K562 (cell line): ENCODE results near the gene PLD3. TPM values are rescaled to one million over a fixed set of nuclear protein-coding genes. Genes with fewer than 3 reads are reported as not detected.

Experiments
- ATAC-seq: fragments of 200-7000 bp; cut with Tn5 transposase; 3 replicates; pipeline ENCODE4 v1.9.1; 2020; ENCODE audit warnings: moderate library complexity
- BruUV-seq: library from RNA; stranded (reverse); fragments of 400-500 nt; replicated peaks from 2 replicates; lab custom pipeline; 2021; lab: Mats Ljungman, UMichigan
- CTCF ChIA-PET: fragments of 300-600 bp; formaldehyde crosslinking; extraction: SDS; loops from one replicate; lab custom pipeline; 2021; ENCODE audit warnings: low intra/inter-chr PET ratio; lab: Yijun Ruan, JAX
- POLR2A ChIA-PET: fragments of 300-600, 350-650 bp; sonication (Branson Sonifier 250); formaldehyde crosslinking; extraction: SDS; loops from one replicate; lab custom pipeline; 2021; ENCODE audit warnings: antibody characterized with exemption, inconsistent platforms; lab: Yijun Ruan, JAX
- DNase-seq, 4 experiments: peaks; one replicate each; pipeline versions ENCODE4 v3.0.0 to v3.0.0-alpha.2; 2011 to 2018; ENCODE audit warnings: low spot score in 3 of 4, mixed read lengths in 3 of 4; ENCODE audit errors: extremely low read depth in 1 of 4
- FAIRE-seq: peaks from 2 replicates; lab custom pipeline; 2011; peaks lifted over from hg19 to GRCh38; lab: Jason Lieb, UNC
- H2AFZ ChIP-seq: 2 replicates; pipeline ENCODE4 v1.6.0; 2011; ENCODE audit warnings: low read depth, low read length, control low read depth, inconsistent platforms
- H3K27ac ChIP-seq: fragments of 200-600 bp; 3 replicates; pipeline ENCODE4 v1.8.0; 2011; ENCODE audit warnings: low read depth, mild to moderate bottlenecking, control low read depth, inconsistent platforms, low read length, moderate library complexity, mixed read lengths; ENCODE audit errors: extremely low read depth
- H3K27me3 ChIP-seq, 2 experiments: fragments of 300-600 bp in 1 of 2; 2 replicates in 1 of 2; 3 replicates in 1 of 2; pipeline versions ENCODE4 v1.6.0 to v1.8.0; 2011; ENCODE audit warnings: inconsistent platforms in 2 of 2, low read length in 2 of 2, mild to moderate bottlenecking in 1 of 2, mixed read lengths in 1 of 2, moderate library complexity in 1 of 2; ENCODE audit not compliant: control insufficient read depth in 2 of 2, insufficient read depth in 2 of 2
- H3K36me3 ChIP-seq: fragments of 300-600 bp; 3 replicates; pipeline ENCODE4 v1.8.0; 2011; ENCODE audit warnings: mild to moderate bottlenecking, low read length, inconsistent platforms; ENCODE audit not compliant: control insufficient read depth, insufficient read depth
- H3K4me1 ChIP-seq, 2 experiments: fragments of 200-600 bp in 1 of 2; replicated peaks in 1 of 2; 2 replicates in 1 of 2; 3 replicates in 1 of 2; pipeline versions ENCODE4 v1.5.1 to v1.8.0; 2011; ENCODE audit warnings: inconsistent platforms in 2 of 2, low read length in 2 of 2, mild to moderate bottlenecking in 1 of 2, mixed read lengths in 1 of 2, moderate library complexity in 1 of 2; ENCODE audit not compliant: control insufficient read depth in 2 of 2, insufficient read depth in 2 of 2
- H3K4me2 ChIP-seq: 2 replicates; pipeline ENCODE4 v1.6.1; 2011; ENCODE audit warnings: low read length, control low read depth, inconsistent platforms, mixed read lengths; ENCODE audit not compliant: insufficient read depth
- H3K4me3 ChIP-seq: fragments of 200-600 bp; sonication (generic), shearing (Covaris generic); 2 replicates; pipeline ENCODE4 v1.5.1; 2016; ENCODE audit warnings: control low read depth, inconsistent platforms
- H3K79me2 ChIP-seq: fragments of 200-600 bp; 3 replicates; pipeline ENCODE4 v1.8.0; 2011; ENCODE audit warnings: low read length, inconsistent platforms; ENCODE audit not compliant: control insufficient read depth, insufficient read depth
- H3K9ac ChIP-seq, 2 experiments: 2 replicates each; pipeline versions ENCODE4 v1.6.0 to v1.6.1; 2011; ENCODE audit warnings: low read depth in 2 of 2, low read length in 2 of 2, control low read depth in 1 of 2, inconsistent platforms in 1 of 2, mild to moderate bottlenecking in 1 of 2, mixed read lengths in 1 of 2; ENCODE audit not compliant: insufficient read depth in 1 of 2
- H3K9me1 ChIP-seq: one replicate; pipeline ENCODE4 v1.6.0; 2011; ENCODE audit warnings: inconsistent platforms, mild to moderate bottlenecking, low read length, moderate library complexity; ENCODE audit not compliant: control insufficient read depth, insufficient read depth
- H3K9me3 ChIP-seq: replicated peaks from 2 replicates; pipeline ENCODE4 v1.5.1; 2011; ENCODE audit warnings: low read depth, low read length, inconsistent platforms; ENCODE audit not compliant: control insufficient read depth, insufficient read depth
- H4K20me1 ChIP-seq: replicated peaks from 2 replicates; pipeline ENCODE4 v1.6.1; 2011; ENCODE audit warnings: low read length, inconsistent platforms, mixed read lengths; ENCODE audit not compliant: control insufficient read depth, insufficient read depth
- ADNP ChIP-seq: fragments of 200-800 bp; sonication (Bioruptor generic); IDR thresholded peaks from 2 replicates; pipeline ENCODE4 v1.6.1; 2016; ENCODE audit warnings: missing genetic modification characterization, missing compliant biosample characterization
- BCOR ChIP-seq: fragments of 450-650 bp; IDR thresholded peaks from 2 replicates; pipeline ENCODE4 v1.6.1; 2016
- CCNT2 ChIP-seq: IDR thresholded peaks from 2 replicates; pipeline ENCODE4 v1.6.1; 2011; ENCODE audit warnings: borderline replicate concordance, low read depth, mild to moderate bottlenecking, moderate library complexity, mixed read lengths, low read length; ENCODE audit not compliant: insufficient read length; ENCODE audit errors: extremely low read depth
- COPS2 ChIP-seq: fragments of 450-650 bp; conservative IDR thresholded peaks from 2 replicates; pipeline ENCODE4 v1.6.1; 2016; ENCODE audit warnings: mild to moderate bottlenecking, moderate library complexity
- CREB1 ChIP-seq, 2 experiments: sonication (generic) in 1 of 2; formaldehyde crosslinking in 1 of 2; IDR thresholded peaks; 2 replicates each; pipeline versions ENCODE4 v1.6.1 to v1.8.0; 2012 to 2022; ENCODE audit warnings: inconsistent platforms in 1 of 2, mild to moderate bottlenecking in 1 of 2, missing genetic modification reagents in 1 of 2, moderate library complexity in 1 of 2
- GABPB1 ChIP-seq: sonication (generic); formaldehyde crosslinking; IDR thresholded peaks from 2 replicates; pipeline ENCODE4 v1.8.0; 2022; ENCODE audit warnings: mild to moderate bottlenecking, missing genetic modification reagents
- KDM1A ChIP-seq, 2 experiments: fragments of 450-650 bp; IDR thresholded peaks; 2 replicates each; pipeline ENCODE4 v1.6.1; 2016; ENCODE audit warnings: mild to moderate bottlenecking in 2 of 2
- MAFK ChIP-seq: IDR thresholded peaks from 2 replicates; pipeline ENCODE4 v1.6.1; 2011; ENCODE audit warnings: low read length, improper control_type of control experiment
- MTA1 ChIP-seq: fragments of 450-650 bp; IDR thresholded peaks from 2 replicates; pipeline ENCODE4 v1.6.1; 2017; ENCODE audit warnings: borderline replicate concordance
- NFXL1 ChIP-seq: fragments of 450-650 bp; formaldehyde crosslinking; IDR thresholded peaks from 2 replicates; pipeline ENCODE4 v1.4.0; 2021; ENCODE audit warnings: mild to moderate bottlenecking
- PTBP1 ChIP-seq: fragments of 200-400 bp; formaldehyde crosslinking; IDR thresholded peaks from 2 replicates; pipeline ENCODE4 v1.6.1; 2017; ENCODE audit warnings: low read depth, low read length
- RBM14 ChIP-seq: fragments of 200-400 bp; formaldehyde crosslinking; IDR thresholded peaks from 2 replicates; pipeline ENCODE4 v1.6.1; 2018; ENCODE audit warnings: low read depth, mild to moderate bottlenecking, low read length, moderate library complexity, borderline replicate concordance; ENCODE audit not compliant: insufficient read depth
- RBM15 ChIP-seq: fragments of 200-400 bp; formaldehyde crosslinking; IDR thresholded peaks from 2 replicates; pipeline ENCODE4 v1.6.1; 2018; ENCODE audit warnings: mild to moderate bottlenecking, low read length, moderate library complexity; ENCODE audit not compliant: insufficient read depth
- TAF7 ChIP-seq: fragments of 450-650 bp; IDR thresholded peaks from 2 replicates; pipeline ENCODE4 v1.6.1; 2016; ENCODE audit warnings: missing genetic modification characterization, missing compliant biosample characterization
- THRAP3 ChIP-seq: fragments of 450-650 bp; IDR thresholded peaks from 2 replicates; pipeline ENCODE4 v1.6.1; 2016; ENCODE audit warnings: mild to moderate bottlenecking, inconsistent platforms, borderline replicate concordance
- ZKSCAN1 ChIP-seq: fragments of 150-350 bp; IDR thresholded peaks from 2 replicates; pipeline ENCODE4 v1.6.1; 2016; ENCODE audit warnings: low read depth, low read length
- ZNF217 ChIP-seq: sonication (generic); formaldehyde crosslinking; IDR thresholded peaks from 2 replicates; pipeline ENCODE4 v1.8.0; 2022; ENCODE audit warnings: mild to moderate bottlenecking, missing genetic modification reagents
- ZNF253 ChIP-seq: fragments of 250-450 bp; sonication (Bioruptor Pico); conservative IDR thresholded peaks from 2 replicates; pipeline ENCODE4 v1.6.1; 2021; ENCODE audit warnings: mild to moderate bottlenecking
- ZNF57 ChIP-seq: fragments of 450-650 bp; formaldehyde crosslinking; IDR thresholded peaks from 2 replicates; pipeline ENCODE4 v1.4.0; 2020; ENCODE audit warnings: mild to moderate bottlenecking, moderate library complexity
- WGBS: fragments of 100-300 bp; shearing (Covaris generic); methylation state at CpG from one replicate; pipeline ENCODE4 v1.1.6; 2016; ENCODE audit warnings: low coverage, mixed read lengths; ENCODE audit not compliant: insufficient coverage; ENCODE audit errors: missing lambda C conversion rate; 5-methylcytosine and 5-hydroxymethylcytosine counted together
- in situ Hi-C: fragments of 300-500 bp; cut with MboI; formaldehyde crosslinking; loops from 4 replicates; pipeline ENCODE4 v1.15.0; 2018; ENCODE audit warnings: inconsistent platforms, mixed read lengths
- intact Hi-C: fragments of 100-400 bp; cut with micrococcal nuclease; formaldehyde crosslinking; loops from 2 replicates; pipeline ENCODE4 v1.14.2; 2022
- polyA plus RNA-seq, 8 experiments: library from polyadenylated mRNA; depleted of rRNA in 4 of 8; stranded (reverse) in 5 of 8; unstranded in 3 of 8; fragments of >200 nt; fragmentation: Nextera tagmentation in 2 of 8; fragmentation: Illumina TruSeq in 1 of 8; extraction: Ambion mirVana in 2 of 8; extraction: Trizol in 1 of 8; gene quantifications; 2 replicates each; pipeline versions ENCODE4 v1.2.1 to v1.2.3, GENCODE V29; 2011 to 2014; ENCODE audit warnings: inconsistent platforms in 1 of 8, missing spikeins in 1 of 8
- total RNA-seq, 7 experiments: library from RNA; depleted of rRNA in 6 of 7; stranded (reverse); fragments of >200 nt in 6 of 7; fragmentation: Illumina TruSeq in 2 of 7; extraction: Trizol in 2 of 7; gene quantifications; 2 replicates each; pipeline versions ENCODE4 v1.2.1 to v1.2.3, GENCODE V29; 2011 to 2021; ENCODE audit warnings: low replicate concordance in 1 of 7
- TF ChIP-seq, protein P1 (sequence below): fragments of 450-650 bp; IDR thresholded peaks from 2 replicates; pipeline ENCODE4 v1.6.1; 2016; ENCODE audit warnings: mild to moderate bottlenecking
- TF ChIP-seq, protein P2 (sequence below): sonication (generic); formaldehyde crosslinking; IDR thresholded peaks from 2 replicates; pipeline ENCODE4 v1.8.0; 2022; ENCODE audit warnings: missing genetic modification reagents, mild to moderate bottlenecking, moderate library complexity, borderline replicate concordance
- TF ChIP-seq, protein P3 (sequence below): sonication (generic); formaldehyde crosslinking; IDR thresholded peaks from 2 replicates; pipeline ENCODE4 v1.9.0; 2022; ENCODE audit warnings: mild to moderate bottlenecking, missing genetic modification reagents

The PLD3 gene
- total and polyA plus RNA-seq, 9 of the 15 experiments (the other 6 are each of a cell fraction or from before 2014, with no cell fraction given): 2.3 to 128 (median 72.7) TPM

DNA sequence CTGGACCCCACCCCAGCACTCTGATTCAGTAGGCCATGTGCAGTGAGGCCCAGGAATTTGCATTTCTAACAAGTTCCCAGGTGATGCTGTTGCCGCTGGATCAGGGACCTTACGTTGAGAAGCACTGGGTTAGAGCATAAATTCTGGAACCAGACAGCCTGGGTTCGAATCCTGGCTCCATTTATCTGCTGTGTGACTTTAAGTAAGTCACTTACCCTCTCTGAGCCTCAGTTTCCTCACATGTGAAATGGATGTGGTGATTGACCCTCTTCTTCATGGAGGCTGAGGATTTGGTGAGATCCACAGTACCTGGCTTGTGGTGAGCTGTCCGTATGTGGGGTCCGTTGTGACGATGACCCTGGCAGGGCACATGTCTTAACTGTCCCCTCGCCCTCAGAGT is 25.6 kb downstream of the PLD3 start:
- BruUV-seq: no TSS peak
- H3K9ac ChIP-seq: no peak overlapping the region
- no peak overlapping the region for H3K4me2 ChIP-seq
- intact Hi-C loops: no loop called here
- DNase-seq (no peak), ATAC-seq (no peak), FAIRE-seq (no peak)
- H3K27ac ChIP-seq: no peak overlapping the region
- no peaks in the 10 kb centered on the region for H3K9me1 ChIP-seq
- no peaks in the 10 kb centered on the region for H3K9me3 ChIP-seq
- H3K4me3 ChIP-seq: no peak overlapping the region
- 95% methylated on average over 7 of the region's 7 CpGs for WGBS
- H3K79me2 ChIP-seq: no peaks in the 10 kb centered on the region
- in situ Hi-C loops: no loop called here
- H4K20me1 ChIP-seq: peaks cover 14% of the 10 kb centered on the region; the same call in 1 of the 2 replicates
- ChIA-PET POLR2A (interaction anchor here (0.6 to 1.1 kb wide), 2 partner anchors 14 to 226 kb away, joined by 3 read pairs; no protein-coding TSS in a partner anchor), CTCF (no interaction called here)
- no peak overlapping the region for H2AFZ ChIP-seq
- H3K36me3 ChIP-seq: peaks cover 53% of the 10 kb centered on the region
- H3K4me1 ChIP-seq: peaks cover 20 to 42% of the 10 kb centered on the region in 2 experiments; a peak in 4 of 5 replicates
- no peaks in the 10 kb centered on the region for H3K27me3 ChIP-seq
- TF ChIP-seq, protein P1, sequence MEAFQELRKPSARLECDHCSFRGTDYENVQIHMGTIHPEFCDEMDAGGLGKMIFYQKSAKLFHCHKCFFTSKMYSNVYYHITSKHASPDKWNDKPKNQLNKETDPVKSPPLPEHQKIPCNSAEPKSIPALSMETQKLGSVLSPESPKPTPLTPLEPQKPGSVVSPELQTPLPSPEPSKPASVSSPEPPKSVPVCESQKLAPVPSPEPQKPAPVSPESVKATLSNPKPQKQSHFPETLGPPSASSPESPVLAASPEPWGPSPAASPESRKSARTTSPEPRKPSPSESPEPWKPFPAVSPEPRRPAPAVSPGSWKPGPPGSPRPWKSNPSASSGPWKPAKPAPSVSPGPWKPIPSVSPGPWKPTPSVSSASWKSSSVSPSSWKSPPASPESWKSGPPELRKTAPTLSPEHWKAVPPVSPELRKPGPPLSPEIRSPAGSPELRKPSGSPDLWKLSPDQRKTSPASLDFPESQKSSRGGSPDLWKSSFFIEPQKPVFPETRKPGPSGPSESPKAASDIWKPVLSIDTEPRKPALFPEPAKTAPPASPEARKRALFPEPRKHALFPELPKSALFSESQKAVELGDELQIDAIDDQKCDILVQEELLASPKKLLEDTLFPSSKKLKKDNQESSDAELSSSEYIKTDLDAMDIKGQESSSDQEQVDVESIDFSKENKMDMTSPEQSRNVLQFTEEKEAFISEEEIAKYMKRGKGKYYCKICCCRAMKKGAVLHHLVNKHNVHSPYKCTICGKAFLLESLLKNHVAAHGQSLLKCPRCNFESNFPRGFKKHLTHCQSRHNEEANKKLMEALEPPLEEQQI: no peak
- TF ChIP-seq TAF7 (tag): no peak
- no peak for TF ChIP-seq CCNT2
- TF ChIP-seq, protein P2, sequence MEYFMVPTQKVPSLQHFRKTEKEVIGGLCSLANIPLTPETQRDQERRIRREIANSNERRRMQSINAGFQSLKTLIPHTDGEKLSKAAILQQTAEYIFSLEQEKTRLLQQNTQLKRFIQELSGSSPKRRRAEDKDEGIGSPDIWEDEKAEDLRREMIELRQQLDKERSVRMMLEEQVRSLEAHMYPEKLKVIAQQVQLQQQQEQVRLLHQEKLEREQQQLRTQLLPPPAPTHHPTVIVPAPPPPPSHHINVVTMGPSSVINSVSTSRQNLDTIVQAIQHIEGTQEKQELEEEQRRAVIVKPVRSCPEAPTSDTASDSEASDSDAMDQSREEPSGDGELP (CRISPR knock-in tag): peak; percentile 29; the same call in 1 of the 2 replicates
- TF ChIP-seq PTBP1: peak; percentile 79; the same call in 1 of the 2 replicates
- no peak for TF ChIP-seq RBM14
- peak; percentile 38 to 68; a peak in 2 of 4 replicates for TF ChIP-seq KDM1A (IDR thresholded peaks at IDR 0.05)
- TF ChIP-seq BCOR: peak; percentile 89
- TF ChIP-seq, protein P3, sequence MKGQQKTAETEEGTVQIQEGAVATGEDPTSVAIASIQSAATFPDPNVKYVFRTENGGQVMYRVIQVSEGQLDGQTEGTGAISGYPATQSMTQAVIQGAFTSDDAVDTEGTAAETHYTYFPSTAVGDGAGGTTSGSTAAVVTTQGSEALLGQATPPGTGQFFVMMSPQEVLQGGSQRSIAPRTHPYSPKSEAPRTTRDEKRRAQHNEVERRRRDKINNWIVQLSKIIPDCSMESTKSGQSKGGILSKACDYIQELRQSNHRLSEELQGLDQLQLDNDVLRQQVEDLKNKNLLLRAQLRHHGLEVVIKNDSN (CRISPR knock-in tag): no peak
- no peak for TF ChIP-seq ADNP (tag)
- no peak for TF ChIP-seq ZNF253 (CRISPR knock-in tag)
- no peak for TF ChIP-seq GABPB1 (CRISPR knock-in tag)
- TF ChIP-seq NFXL1 (CRISPR knock-in tag): no peak
- no peak for TF ChIP-seq ZNF217 (CRISPR knock-in tag)
- TF ChIP-seq RBM15: no peak
- TF ChIP-seq ZKSCAN1: no peak
- TF ChIP-seq CREB1 (IDR thresholded peaks at IDR 0.05): no peak
- no peak for TF ChIP-seq CREB1 (CRISPR knock-in tag; IDR thresholded peaks at IDR 0.05)
- no peak for TF ChIP-seq ZNF57 (CRISPR knock-in tag)
- no peak for TF ChIP-seq THRAP3
- no peak for TF ChIP-seq COPS2
- no peak for TF ChIP-seq MTA1
- no peak for TF ChIP-seq MAFK
